Large intestine (tissue), 3 donors: ENCODE measurements around the gene FSD2. TPM values are rescaled to one million over a fixed set of nuclear protein-coding genes. Genes with fewer than 3 reads are reported as not detected.

ENCODE experiments used
- DNase-seq, 2 donors: peaks; one replicate each; pipeline versions ENCODE4 v3.0.0 to v3.0.0-alpha.2; 2013
- H3K27ac ChIP-seq: one replicate; pipeline ENCODE4 v1.5.1; 2013; ENCODE audit warnings: low read length
- H3K27me3 ChIP-seq: 2 replicates; pipeline ENCODE4 v1.6.1; 2013; ENCODE audit warnings: low read length; ENCODE audit not compliant: control insufficient read depth, insufficient read depth
- H3K36me3 ChIP-seq: 2 replicates; pipeline ENCODE4 v1.6.1; 2013; ENCODE audit warnings: low read length; ENCODE audit not compliant: control insufficient read depth, insufficient read depth
- H3K4me1 ChIP-seq: one replicate; pipeline ENCODE4 v1.6.1; 2013; ENCODE audit warnings: low read length; ENCODE audit not compliant: control insufficient read depth, insufficient read depth
- H3K4me3 ChIP-seq: one replicate; pipeline ENCODE4 v1.5.1; 2013; ENCODE audit warnings: low read length
- H3K9me3 ChIP-seq: one replicate; pipeline ENCODE4 v1.6.1; 2013; ENCODE audit warnings: mild to moderate bottlenecking, low read depth, low read length, moderate library complexity; ENCODE audit not compliant: control insufficient read depth
- WGBS: methylation state at CpG from one replicate; pipeline ENCODE4 v1.1.5; 2013; ENCODE audit warnings: low lambda C conversion rate; ENCODE audit not compliant: insufficient coverage; 5-methylcytosine and 5-hydroxymethylcytosine counted together
- polyA plus RNA-seq: library from polyadenylated mRNA; unstranded; fragments of 120-200 nt; gene quantifications from one replicate; pipeline ENCODE4 v1.2.1, GENCODE V29; 2013

Gene FSD2
- polyA plus RNA-seq, 1 donor, result 0.07 TPM

- no peaks in the 10 kb centered on the region for H3K4me1 ChIP-seq
- H3K36me3 ChIP-seq, result no peaks in the 10 kb centered on the region
- DNase-seq, result no peak
- H3K27me3 ChIP-seq, result peaks cover 5% of the 10 kb centered on the region
- no peak overlapping the region for H3K27ac ChIP-seq
- H3K4me3 ChIP-seq, result no peak overlapping the region
- WGBS, result no CpG with 5 or more reads among the region's 4 CpGs
- H3K9me3 ChIP-seq, result no peaks in the 10 kb centered on the region
Observed at GRCh38 chr15:82798104-82798503, 7.8 kb downstream of the FSD2 start.

GRCh38 chr15:82793737-82794136 is 12.1 kb downstream of the FSD2 start:
- Histone ChIP-seq H3K36me3 (no peaks in the 10 kb centered on the region), H3K4me1 (no peaks in the 10 kb centered on the region), H3K27ac (no peak overlapping the region), H3K9me3 (no peaks in the 10 kb centered on the region), H3K4me3 (no peak overlapping the region), H3K27me3 (no peaks in the 10 kb centered on the region)
- DNase-seq, result no peak

- Histone ChIP-seq H3K4me3 (no peak overlapping the region), H3K4me1 (no peaks in the 10 kb centered on the region), H3K9me3 (no peaks in the 10 kb centered on the region), H3K27ac (no peak overlapping the region), H3K27me3 (no peaks in the 10 kb centered on the region), H3K36me3 (no peaks in the 10 kb centered on the region)
- no peak for DNase-seq
- no CpG with 5 or more reads among the region's 1 CpG for WGBS
Observed at GRCh38 chr15:82792068-82792467, 13.8 kb downstream of the FSD2 start.

GRCh38 chr15:82790321-82790720 is 15.5 kb downstream of the FSD2 start:
- no CpG with 5 or more reads among the region's 11 CpGs for WGBS
- no peaks in the 10 kb centered on the region for H3K36me3 ChIP-seq
- no peak overlapping the region for H3K27ac ChIP-seq
- no peak overlapping the region for H3K4me3 ChIP-seq
- H3K9me3 ChIP-seq, result no peaks in the 10 kb centered on the region
- H3K4me1 ChIP-seq, result no peaks in the 10 kb centered on the region
- DNase-seq, result peak in 1 of 2 donors; percentile 6
- H3K27me3 ChIP-seq, result no peaks in the 10 kb centered on the region

GRCh38 chr15:82789491-82789890 is 16.4 kb downstream of the FSD2 start:
- Histone ChIP-seq H3K4me3 (no peak overlapping the region), H3K27ac (no peak overlapping the region), H3K36me3 (no peaks in the 10 kb centered on the region), H3K4me1 (no peaks in the 10 kb centered on the region), H3K27me3 (no peaks in the 10 kb centered on the region), H3K9me3 (no peaks in the 10 kb centered on the region)
- DNase-seq, result no peak
- WGBS, result no CpG with 5 or more reads among the region's 1 CpG

GRCh38 chr15:82788496-82788895 is 17.4 kb downstream of the FSD2 start:
- no CpG with 5 or more reads among the region's 2 CpGs for WGBS
- no peak overlapping the region for H3K4me3 ChIP-seq
- DNase-seq, result no peak
- no peaks in the 10 kb centered on the region for H3K4me1 ChIP-seq
- no peak overlapping the region for H3K27ac ChIP-seq
- no peaks in the 10 kb centered on the region for H3K27me3 ChIP-seq
- no peaks in the 10 kb centered on the region for H3K36me3 ChIP-seq
- no peaks in the 10 kb centered on the region for H3K9me3 ChIP-seq

- no peak for DNase-seq
- Histone ChIP-seq H3K4me3 (no peak overlapping the region), H3K27ac (no peak overlapping the region), H3K27me3 (no peaks in the 10 kb centered on the region), H3K36me3 (no peaks in the 10 kb centered on the region), H3K4me1 (no peaks in the 10 kb centered on the region), H3K9me3 (no peaks in the 10 kb centered on the region)
- no CpG with 5 or more reads among the region's 4 CpGs for WGBS
Observed at GRCh38 chr15:82781349-82781748, 24.5 kb downstream of the FSD2 start.

- no peaks in the 10 kb centered on the region for H3K36me3 ChIP-seq
- DNase-seq, result no peak
- no peaks in the 10 kb centered on the region for H3K27me3 ChIP-seq
- H3K27ac ChIP-seq, result no peak overlapping the region
- no peaks in the 10 kb centered on the region for H3K4me1 ChIP-seq
- H3K9me3 ChIP-seq, result no peaks in the 10 kb centered on the region
- H3K4me3 ChIP-seq, result no peak overlapping the region
- WGBS, result no CpG with 5 or more reads among the region's 3 CpGs
Observed at GRCh38 chr15:82778755-82779154, 27.1 kb downstream of the FSD2 start.

- Histone ChIP-seq H3K9me3 (no peaks in the 10 kb centered on the region), H3K27ac (no peak overlapping the region), H3K36me3 (no peaks in the 10 kb centered on the region), H3K4me1 (no peaks in the 10 kb centered on the region), H3K27me3 (no peaks in the 10 kb centered on the region), H3K4me3 (no peak overlapping the region)
- no peak for DNase-seq
- no CpG with 5 or more reads among the region's 7 CpGs for WGBS
Observed at GRCh38 chr15:82774496-82774895, 31.4 kb downstream of the FSD2 start.

- no peak overlapping the region for H3K4me3 ChIP-seq
- H3K27me3 ChIP-seq, result no peaks in the 10 kb centered on the region
- no peaks in the 10 kb centered on the region for H3K9me3 ChIP-seq
- WGBS, result no CpG with 5 or more reads among the region's 12 CpGs
- no peaks in the 10 kb centered on the region for H3K36me3 ChIP-seq
- H3K4me1 ChIP-seq, result no peaks in the 10 kb centered on the region
- no peak overlapping the region for H3K27ac ChIP-seq
- DNase-seq, result no peak
Observed at GRCh38 chr15:82771789-82772607, 33.9 kb downstream of the FSD2 start.

- DNase-seq, result peak; percentile 17 to 29
- Histone ChIP-seq H3K27ac (no peak overlapping the region), H3K4me1 (no peaks in the 10 kb centered on the region), H3K27me3 (no peaks in the 10 kb centered on the region), H3K4me3 (no peak overlapping the region), H3K9me3 (no peaks in the 10 kb centered on the region), H3K36me3 (peaks cover 6% of the 10 kb centered on the region)
- WGBS, result no CpG with 5 or more reads among the region's 4 CpGs
Observed at GRCh38 chr15:82768414-82769054, 37.3 kb downstream of the FSD2 start.
